NCI-H1048 (cell line): Measurements from ENCODE around the gene URB1.
A peak's percentile ranks its signal among the peaks of the same experiment; 100 is the strongest.
"Not testable (repeated sequence)": the region's sequence is repeated elsewhere in the genome, so short reads cannot be mapped to it uniquely, and the experiment has no call there.

Experiments
- DNase-seq: peaks from one replicate; lab custom pipeline; 2025; lab: John Stamatoyannopoulos, UW

URB1 gene

GRCh38 chr21:32370998-32371766, 21.6 kb downstream of the URB1 start:
- DNase-seq = no peak

- not testable (repeated sequence) for DNase-seq
Observed at GRCh38 chr21:32368961-32369360, 23.9 kb downstream of the URB1 start.

GRCh38 chr21:32368386-32368785, 24.4 kb downstream of the URB1 start:
- no peak for DNase-seq

GRCh38 chr21:32367158-32367557, 25.7 kb downstream of the URB1 start:
- no peak for DNase-seq

GRCh38 chr21:32366191-32366590, 26.6 kb downstream of the URB1 start:
- no peak for DNase-seq

GRCh38 chr21:32364796-32365195, 28.0 kb downstream of the URB1 start:
- no peak for DNase-seq

- no peak for DNase-seq
Observed at GRCh38 chr21:32364387-32364786, 28.4 kb downstream of the URB1 start.

GRCh38 chr21:32360401-32360975, 32.3 kb downstream of the URB1 start:
- DNase-seq = no peak

GRCh38 chr21:32359719-32360260, 33.0 kb downstream of the URB1 start:
- DNase-seq = no peak

- DNase-seq = no peak
Observed at GRCh38 chr21:32356874-32357395, 35.9 kb downstream of the URB1 start.

GRCh38 chr21:32353002-32353711, 39.7 kb downstream of the URB1 start:
- DNase-seq = no peak

GRCh38 chr21:32352526-32352925, 40.3 kb downstream of the URB1 start:
- DNase-seq = no peak

GRCh38 chr21:32351428-32351827, 41.4 kb downstream of the URB1 start:
- peak; percentile 56 for DNase-seq

GRCh38 chr21:32350981-32351380, 41.8 kb downstream of the URB1 start:
- DNase-seq = no peak

GRCh38 chr21:32350211-32350980, 42.4 kb downstream of the URB1 start:
- no peak for DNase-seq

GRCh38 chr21:32349333-32349944, 43.4 kb downstream of the URB1 start:
- DNase-seq = no peak

GRCh38 chr21:32348604-32349332, 44.0 kb downstream of the URB1 start:
- DNase-seq = no peak

GRCh38 chr21:32347977-32348376, 44.8 kb downstream of the URB1 start:
- DNase-seq = no peak

- DNase-seq = no peak
Observed at GRCh38 chr21:32347351-32347750, 45.5 kb downstream of the URB1 start.

GRCh38 chr21:32346951-32347350, 45.9 kb downstream of the URB1 start:
- no peak for DNase-seq
